Measurements from ENCODE around the gene PIM2.
A peak's percentile ranks its signal among the peaks of the same experiment; 100 is the strongest.

The PIM2 gene

DNA sequence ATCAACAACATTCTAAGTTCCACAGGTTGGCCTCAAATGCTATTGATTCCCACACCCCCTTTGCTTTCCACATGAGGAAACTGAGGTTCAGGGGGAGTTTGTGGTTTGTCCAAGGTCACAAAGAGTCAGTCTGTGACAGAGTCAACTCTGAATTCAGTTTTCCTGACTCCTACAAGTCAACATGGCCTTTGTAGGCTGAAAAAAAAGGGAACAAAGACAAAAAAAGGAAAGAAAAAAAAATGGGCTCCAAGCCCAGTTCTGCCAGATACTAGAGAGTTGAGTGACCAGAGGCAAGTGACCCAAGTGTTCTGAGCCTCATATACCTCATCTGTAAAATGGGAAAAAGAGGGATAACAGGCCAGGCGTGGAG is 16.5 kb upstream of the PIM2 start:
- DNase-seq (ENCODE audit: low spot score) = no peak

GRCh38 chrX:48934581-48935300 is 15.9 kb upstream of the PIM2 start:
- DNase-seq (ENCODE audit: low spot score) = no peak

DNA sequence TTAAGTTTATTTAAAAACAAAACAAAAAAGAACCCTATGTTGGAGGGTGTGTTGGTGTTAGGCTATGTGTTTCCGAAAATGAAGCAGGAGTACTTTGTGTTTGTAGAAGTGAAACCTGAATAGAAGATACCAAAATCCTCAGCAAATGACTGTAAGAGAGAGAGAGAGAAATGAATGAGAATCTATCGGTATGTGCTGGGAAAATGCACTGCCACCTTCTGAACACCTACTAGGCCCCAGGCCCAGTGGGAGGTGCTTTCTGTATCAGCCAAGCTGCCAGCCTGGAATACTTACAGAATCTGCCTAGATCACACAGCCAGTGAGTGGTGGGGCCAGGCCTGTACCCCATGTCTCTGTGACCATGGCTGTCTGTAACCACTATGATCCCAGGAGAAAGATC is 14.9 kb upstream of the PIM2 start:
- DNase-seq (ENCODE audit: low spot score) = no peak

GRCh38 chrX:48927736-48928382 is 9.0 kb upstream of the PIM2 start:
- DNase-seq (ENCODE audit: low spot score) = no peak

GRCh38 chrX:48927123-48927522 is 8.3 kb upstream of the PIM2 start:
- DNase-seq (ENCODE audit: low spot score) = no peak

DNA sequence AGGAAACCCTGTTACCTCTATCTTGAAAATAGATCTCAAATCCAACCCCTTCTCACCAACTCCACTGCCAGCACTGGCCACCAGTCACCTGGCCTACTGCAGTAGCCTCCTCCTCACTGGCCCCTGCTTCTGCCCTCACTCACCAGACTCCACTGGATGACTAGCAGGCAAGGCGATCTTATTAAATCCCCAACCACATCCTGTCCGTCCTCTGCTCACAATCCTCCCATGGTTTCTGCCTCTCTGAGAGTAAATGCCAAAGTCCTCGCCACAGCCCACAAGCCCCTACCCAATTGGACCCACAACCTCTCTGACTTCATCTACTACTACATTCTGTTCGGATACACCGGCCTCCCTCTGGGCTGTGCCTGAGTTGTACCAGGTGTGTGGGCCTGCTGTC is 5.4 kb upstream of the PIM2 start:
- DNase-seq (ENCODE audit: low spot score) = no peak

- DNase-seq (ENCODE audit: low spot score) = no peak
Measured at GRCh38 chrX:48923771-48924170, 4.9 kb upstream of the PIM2 start.

GRCh38 chrX:48920718-48921104 is 1.9 kb upstream of the PIM2 start:
- no peak for DNase-seq (ENCODE audit: low spot score)

DNA sequence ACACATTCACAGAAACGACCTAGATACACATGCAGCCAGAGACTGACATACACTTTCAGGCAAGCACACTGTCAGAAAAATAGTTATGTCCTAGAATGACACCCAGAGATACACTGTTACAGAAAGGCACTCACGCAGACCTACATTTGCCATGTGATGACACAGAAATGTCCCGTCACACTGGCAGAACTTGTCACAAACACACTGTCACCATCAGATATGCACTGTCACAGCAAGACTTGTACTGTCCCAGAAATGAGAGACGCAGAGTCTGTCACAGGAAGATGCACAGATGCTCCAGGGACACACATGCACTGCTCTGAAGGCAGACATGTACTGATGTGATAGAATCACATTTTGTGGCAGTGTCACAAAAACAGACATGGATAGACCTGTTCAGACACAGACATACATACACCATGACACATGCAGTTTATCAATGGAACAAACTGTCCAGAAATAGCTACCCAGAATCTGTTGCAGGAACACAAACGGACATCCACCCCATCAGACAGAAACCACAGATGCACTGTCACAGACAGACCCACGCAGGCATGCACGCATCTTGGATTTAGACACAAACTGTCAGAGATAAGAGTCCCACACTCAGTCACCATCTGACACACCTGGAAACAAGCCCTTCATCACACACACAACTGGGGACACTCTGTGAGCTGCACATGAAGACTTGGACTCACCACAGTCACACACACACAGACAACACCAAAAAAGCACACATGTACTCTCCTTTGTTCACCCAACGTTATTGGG is 1.3 kb upstream of the PIM2 start:
- DNase-seq (ENCODE audit: low spot score) = no peak

DNA sequence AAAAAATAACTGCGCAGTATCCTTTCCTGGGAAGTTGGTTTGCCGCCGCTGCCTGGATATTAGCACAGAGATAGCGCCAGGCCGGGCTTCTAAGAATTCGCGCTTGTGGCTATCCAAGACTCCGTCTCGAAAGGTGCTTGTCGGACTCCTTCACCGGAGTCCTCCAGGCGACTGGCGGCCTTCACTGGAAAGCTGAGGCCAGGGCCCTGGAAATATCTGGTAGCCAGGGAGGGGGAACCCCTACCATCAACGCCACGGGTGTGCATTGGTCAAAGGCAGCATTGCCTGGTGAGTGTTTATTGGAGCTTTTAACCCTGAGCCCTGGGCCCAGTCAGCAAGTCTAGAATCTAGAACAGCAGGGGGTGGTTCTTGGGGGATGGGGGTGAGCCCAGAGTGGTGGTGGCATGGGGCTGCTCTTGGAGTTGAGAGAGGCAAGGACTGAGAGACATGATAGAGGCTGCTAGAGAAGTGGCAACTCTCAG is 577 bp upstream of the PIM2 start:
- DNase-seq (ENCODE audit: low spot score) = no peak

- no peak for DNase-seq (ENCODE audit: low spot score)
Measured at GRCh38 chrX:48918301-48918642, 552 bp downstream of the PIM2 start.

DNA sequence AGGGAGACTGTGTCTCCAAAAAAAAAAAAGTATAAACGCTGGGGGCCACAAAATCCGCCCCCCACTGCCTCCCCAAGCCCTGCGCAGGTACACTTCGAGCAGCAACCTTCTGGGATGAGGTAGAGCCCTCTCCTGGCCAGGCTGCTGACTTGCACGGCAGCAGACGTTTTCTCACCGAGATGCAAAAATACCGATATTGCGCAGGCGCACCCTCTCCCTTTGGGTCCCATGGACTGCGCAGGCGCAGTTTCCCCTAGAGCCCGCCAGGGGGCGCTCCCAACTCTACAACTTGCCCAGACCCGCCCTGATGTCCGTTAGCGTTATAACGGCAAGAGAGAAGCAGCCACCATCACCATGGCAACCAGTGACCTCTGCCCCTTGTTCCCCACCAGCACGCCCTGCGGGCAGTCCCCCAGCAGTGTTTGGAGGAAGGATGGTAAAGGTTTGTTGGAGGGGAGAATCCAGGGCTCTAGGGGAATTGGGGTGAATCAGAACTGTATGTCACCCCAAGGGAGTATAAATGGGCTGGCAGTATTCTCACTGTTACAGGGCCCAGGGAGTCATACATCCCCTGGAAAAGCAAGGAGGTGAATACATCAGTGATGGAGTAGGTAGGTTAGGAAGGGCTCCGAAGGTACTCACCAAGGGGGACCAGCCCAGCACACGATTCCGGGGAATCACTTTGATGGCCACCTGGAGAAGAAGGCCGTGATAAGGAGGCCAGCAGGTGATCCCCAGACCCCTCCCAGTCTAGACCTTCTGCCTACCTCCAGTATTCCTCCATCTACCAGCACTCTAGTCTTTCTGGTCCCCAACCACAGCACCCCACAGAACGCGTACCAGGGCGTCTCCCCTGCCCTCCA is 1.5 kb downstream of the PIM2 start:
- DNase-seq (ENCODE audit: low spot score) = peak; percentile 85

- DNase-seq (ENCODE audit: low spot score) = no peak
Measured at GRCh38 chrX:48914593-48915493, 4.0 kb downstream of the PIM2 start.

- no peak for DNase-seq (ENCODE audit: low spot score)
Measured at GRCh38 chrX:48913605-48914366, 5.0 kb downstream of the PIM2 start.

DNA sequence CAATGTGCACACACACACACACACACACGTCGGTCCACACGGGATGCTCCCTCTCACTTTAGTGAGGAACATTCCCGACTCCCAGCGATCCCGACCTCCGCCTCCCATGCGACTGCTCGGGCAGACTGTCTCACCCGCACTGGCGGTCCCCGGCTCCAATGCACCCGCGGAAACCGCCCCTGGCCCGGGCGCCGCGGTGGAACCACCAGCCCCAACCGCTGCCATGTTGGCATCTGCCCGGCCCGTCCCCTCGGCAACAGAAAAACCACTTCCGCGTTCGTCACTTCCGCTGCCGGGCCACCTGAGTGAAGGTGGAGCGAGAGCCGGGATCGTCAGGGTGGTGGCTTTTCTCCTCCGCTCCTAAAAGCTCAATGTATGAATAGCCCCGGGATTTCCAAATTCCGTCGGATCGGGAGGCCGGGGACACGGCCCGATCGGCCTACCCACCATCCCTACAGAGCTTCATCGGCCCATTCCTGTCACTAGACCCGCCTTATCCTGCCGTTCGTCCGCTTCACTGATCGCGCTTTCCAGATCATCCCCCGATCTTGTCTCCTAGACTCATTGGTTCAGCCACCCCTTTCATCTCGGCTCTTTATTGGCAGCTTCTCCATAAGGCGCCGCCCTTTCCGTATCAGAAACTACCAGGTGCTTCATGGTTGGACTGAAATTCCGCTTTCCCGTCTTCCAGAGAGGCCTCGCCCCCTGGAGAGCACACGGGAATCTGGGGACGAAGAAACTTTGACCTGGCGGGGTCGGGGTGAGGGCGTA is 7.2 kb downstream of the PIM2 start, which contains the start of gene SLC35A2:
SLC35A2 (minus strand) TSS at position 235 of the 771 bp plus-strand sequence; CDS start at position 225, 10 bp downstream.
- peak; percentile 85 for DNase-seq (ENCODE audit: low spot score)

DNA sequence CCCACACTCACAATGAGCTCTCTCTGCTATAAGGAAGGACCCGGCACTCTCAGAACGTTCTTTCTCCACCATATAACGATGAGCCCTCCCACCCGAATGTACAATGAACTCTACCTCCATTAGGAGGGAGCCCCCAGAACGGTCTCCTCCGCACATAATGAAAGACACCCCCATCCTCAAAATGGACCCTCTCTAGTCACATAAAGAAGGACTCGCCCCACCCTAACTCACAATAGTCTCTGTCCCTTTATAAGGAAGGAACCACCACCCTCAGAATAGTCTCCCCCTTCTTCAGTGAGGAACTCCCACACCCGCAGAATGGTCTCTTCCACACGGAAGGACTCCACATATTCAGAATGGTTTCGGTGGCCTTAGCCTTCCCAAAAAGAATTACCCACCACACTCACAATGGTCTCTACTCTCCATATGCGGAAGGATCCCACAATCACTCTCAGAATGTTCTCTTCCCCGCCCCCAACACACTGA is 7.9 kb downstream of the PIM2 start:
- DNase-seq (ENCODE audit: low spot score) = no peak

GRCh38 chrX:48909703-48910294 is 9.0 kb downstream of the PIM2 start:
- no peak for DNase-seq (ENCODE audit: low spot score)

DNA sequence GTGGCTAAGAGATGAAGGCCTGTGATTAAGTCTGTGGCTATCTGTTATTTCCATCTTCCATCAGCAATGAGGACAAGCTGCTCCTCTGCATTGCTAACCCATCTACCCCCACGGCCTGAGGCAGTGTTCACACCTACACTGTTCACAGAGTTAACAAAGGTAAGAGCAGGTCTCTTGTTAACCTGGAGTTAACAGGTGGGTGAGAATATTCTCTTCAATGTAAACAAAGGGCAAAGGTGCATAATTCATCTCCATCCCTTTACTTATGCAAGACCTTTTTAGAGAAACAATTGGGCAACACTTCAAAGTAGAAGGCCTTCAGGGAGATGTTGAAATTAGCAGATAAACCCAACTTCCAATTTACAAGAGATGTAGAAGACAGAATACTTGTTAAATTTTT is 10.2 kb downstream of the PIM2 start:
- no peak for DNase-seq (ENCODE audit: low spot score)

Data from left forelimb (tissue), 1 donor.